SU-DHL-6 (cell line): Measurements from ENCODE around the gene NCEH1.

ENCODE experiments used
- H2AFZ ChIP-seq: fragments of 200-600 bp; sonication (generic); 2 replicates; pipeline ENCODE4 v1.6.1; 2014; ENCODE audit warnings: low read depth, mild to moderate bottlenecking, moderate library complexity, mixed read lengths, antibody characterized with exemption, low read length; ENCODE audit not compliant: severe bottlenecking
- H3F3A ChIP-seq: fragments of 200-600 bp; shearing (Covaris generic); 2 replicates; pipeline ENCODE4 v1.6.0; 2016; ENCODE audit warnings: antibody characterized with exemption, mild to moderate bottlenecking; ENCODE audit not compliant: insufficient read depth
- H3K27ac ChIP-seq: fragments of 200-600 bp; sonication (generic); 2 replicates; pipeline ENCODE4 v1.5.1; 2016; ENCODE audit warnings: low read depth, mild to moderate bottlenecking, low read length, moderate library complexity, mixed read lengths
- H3K27me3 ChIP-seq: fragments of 200-600 bp; sonication (generic), shearing (Covaris generic); 2 replicates; pipeline ENCODE4 v1.6.0; 2014; ENCODE audit warnings: mild to moderate bottlenecking, low read length
- H3K36me3 ChIP-seq: fragments of 200-600 bp; sonication (generic); 2 replicates; pipeline ENCODE4 v1.6.1; 2014; ENCODE audit warnings: mild to moderate bottlenecking, low read length, mixed read lengths
- H3K4me2 ChIP-seq: fragments of 300-600, 200-600 bp; shearing (Covaris generic), sonication (generic); 2 replicates; pipeline ENCODE4 v1.6.0; 2014; ENCODE audit warnings: low read length, low read depth, mild to moderate bottlenecking; ENCODE audit not compliant: poor library complexity, severe bottlenecking
- H3K4me3 ChIP-seq: fragments of 200-600 bp; sonication (generic); 2 replicates; pipeline ENCODE4 v1.5.1; 2014; ENCODE audit warnings: antibody characterized with exemption, low read length, mild to moderate bottlenecking, mixed read lengths; ENCODE audit not compliant: insufficient read depth, poor library complexity, severe bottlenecking
- H3K79me2 ChIP-seq: fragments of 200-600 bp; sonication (generic); 2 replicates; pipeline ENCODE4 v1.6.1; 2014; ENCODE audit warnings: mild to moderate bottlenecking, low read length, moderate library complexity; ENCODE audit not compliant: insufficient read depth
- H3K9ac ChIP-seq: fragments of 200-600 bp; sonication (generic); 2 replicates; pipeline ENCODE4 v1.7.0; 2014; ENCODE audit warnings: mild to moderate bottlenecking, low read length
- H3K9me2 ChIP-seq: fragments of 200-600 bp; sonication (generic); replicated peaks from 2 replicates; pipeline ENCODE4 v1.6.1; 2014; ENCODE audit warnings: low read length; ENCODE audit not compliant: insufficient read depth
- H3K9me3 ChIP-seq: fragments of 200-600 bp; sonication (generic); 2 replicates; pipeline ENCODE4 v1.6.1; 2014; ENCODE audit warnings: low read length, mixed read lengths; ENCODE audit not compliant: insufficient read depth
- H4K20me1 ChIP-seq: fragments of 200-600 bp; sonication (generic); 2 replicates; pipeline ENCODE4 v1.6.1; 2014; ENCODE audit warnings: low read depth, mild to moderate bottlenecking, antibody characterized with exemption, low read length, moderate library complexity, mixed read lengths
- CTCF ChIP-seq: fragments of 200-600 bp; sonication (generic); IDR thresholded peaks from one replicate; pipeline ENCODE4 v1.5.1; 2017; ENCODE audit warnings: antibody characterized with exemption, mild to moderate bottlenecking, low read length, moderate library complexity; ENCODE audit not compliant: insufficient read depth, poor library complexity, severe bottlenecking
- EZH2phosphoT487 ChIP-seq: fragments of 200-600 bp; sonication (generic), shearing (Covaris generic); conservative IDR thresholded peaks from 2 replicates; pipeline ENCODE4 v1.6.1; 2018; ENCODE audit warnings: mild to moderate bottlenecking, antibody characterized with exemption, low read length, moderate library complexity, mixed read lengths

Gene NCEH1

GRCh38 chr3:172649987-172650386 is 60.9 kb downstream of the NCEH1 start:
- Histone ChIP-seq H3K79me2 (no peaks in the 10 kb centered on the region), H3K9me3 (no peaks in the 10 kb centered on the region), H3K9me2 (no peaks in the 10 kb centered on the region), H3K27me3 (no peaks in the 10 kb centered on the region), H3K36me3 (no peaks in the 10 kb centered on the region), H2AFZ (no peak overlapping the region), H4K20me1 (no peaks in the 10 kb centered on the region), H3K4me3 (no peak overlapping the region), H3K9ac (no peak overlapping the region), H3K27ac (no peak overlapping the region), H3K4me2 (no peak overlapping the region), H3F3A (no peaks in the 10 kb centered on the region)
- TF ChIP-seq EZH2phosphoT487: no peak
- TF ChIP-seq CTCF: no peak

- Histone ChIP-seq H3K9ac (no peak overlapping the region), H3K4me2 (no peak overlapping the region), H3K27ac (no peak overlapping the region), H3K36me3 (no peaks in the 10 kb centered on the region), H3K4me3 (no peak overlapping the region), H3F3A (no peaks in the 10 kb centered on the region), H3K79me2 (no peaks in the 10 kb centered on the region), H3K9me2 (no peaks in the 10 kb centered on the region), H4K20me1 (no peaks in the 10 kb centered on the region), H3K9me3 (no peaks in the 10 kb centered on the region), H3K27me3 (no peaks in the 10 kb centered on the region), H2AFZ (no peak overlapping the region)
- TF ChIP-seq EZH2phosphoT487: no peak
- no peak for TF ChIP-seq CTCF
Measured at GRCh38 chr3:172648747-172649146, 62.1 kb downstream of the NCEH1 start.

GRCh38 chr3:172647823-172648222 is 63.0 kb downstream of the NCEH1 start:
- no peak overlapping the region for H3K9ac ChIP-seq
- no peak overlapping the region for H3K4me2 ChIP-seq
- H3K27ac ChIP-seq: no peak overlapping the region
- H4K20me1 ChIP-seq: no peaks in the 10 kb centered on the region
- no peak overlapping the region for H3K4me3 ChIP-seq
- H3K27me3 ChIP-seq: no peaks in the 10 kb centered on the region
- no peaks in the 10 kb centered on the region for H3K9me2 ChIP-seq
- H3K9me3 ChIP-seq: no peaks in the 10 kb centered on the region
- TF ChIP-seq EZH2phosphoT487 (no peak), CTCF (no peak)
- H2AFZ ChIP-seq: no peak overlapping the region
- H3K36me3 ChIP-seq: no peaks in the 10 kb centered on the region
- no peaks in the 10 kb centered on the region for H3K79me2 ChIP-seq
- H3F3A ChIP-seq: no peaks in the 10 kb centered on the region

- Histone ChIP-seq H3K36me3 (no peaks in the 10 kb centered on the region), H3K4me3 (no peak overlapping the region), H3K4me2 (no peak overlapping the region), H3K9ac (no peak overlapping the region), H3K9me3 (no peaks in the 10 kb centered on the region), H3K27me3 (no peaks in the 10 kb centered on the region), H4K20me1 (no peaks in the 10 kb centered on the region), H3K27ac (no peak overlapping the region), H3K9me2 (no peaks in the 10 kb centered on the region), H2AFZ (no peak overlapping the region), H3K79me2 (no peaks in the 10 kb centered on the region), H3F3A (no peaks in the 10 kb centered on the region)
- TF ChIP-seq EZH2phosphoT487 (no peak), CTCF (no peak)
Measured at GRCh38 chr3:172647080-172647479, 63.8 kb downstream of the NCEH1 start.
